ENCODE measurements around the gene RAB18.

The RAB18 gene

DNA sequence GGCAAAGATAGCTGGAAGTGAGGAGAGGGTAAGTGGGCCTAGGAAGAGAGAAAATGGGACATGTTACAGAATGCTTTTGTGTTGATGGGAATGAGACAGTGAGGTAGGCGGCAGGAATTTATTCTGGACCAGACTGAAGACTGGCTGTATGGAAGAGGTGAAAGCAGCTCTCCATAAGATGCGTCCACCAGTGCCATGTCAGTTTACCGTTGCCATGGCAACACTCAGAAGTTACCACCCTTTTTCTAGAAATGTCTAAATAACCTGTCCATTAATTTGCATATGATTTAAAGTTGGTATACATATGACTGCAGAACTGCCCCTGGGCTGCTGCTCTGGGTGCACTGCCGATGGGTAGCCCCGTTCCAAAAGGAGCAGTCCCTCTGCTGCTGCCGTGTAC is 46.7 kb downstream of the RAB18 start:
- no peaks in the 10 kb centered on the region for H3K4me1 Mint-ChIP-seq
- no peak overlapping the region for H3K27ac Mint-ChIP-seq
- H3K9me3 Mint-ChIP-seq: no peaks in the 10 kb centered on the region
- TF ChIP-seq, protein P1, sequence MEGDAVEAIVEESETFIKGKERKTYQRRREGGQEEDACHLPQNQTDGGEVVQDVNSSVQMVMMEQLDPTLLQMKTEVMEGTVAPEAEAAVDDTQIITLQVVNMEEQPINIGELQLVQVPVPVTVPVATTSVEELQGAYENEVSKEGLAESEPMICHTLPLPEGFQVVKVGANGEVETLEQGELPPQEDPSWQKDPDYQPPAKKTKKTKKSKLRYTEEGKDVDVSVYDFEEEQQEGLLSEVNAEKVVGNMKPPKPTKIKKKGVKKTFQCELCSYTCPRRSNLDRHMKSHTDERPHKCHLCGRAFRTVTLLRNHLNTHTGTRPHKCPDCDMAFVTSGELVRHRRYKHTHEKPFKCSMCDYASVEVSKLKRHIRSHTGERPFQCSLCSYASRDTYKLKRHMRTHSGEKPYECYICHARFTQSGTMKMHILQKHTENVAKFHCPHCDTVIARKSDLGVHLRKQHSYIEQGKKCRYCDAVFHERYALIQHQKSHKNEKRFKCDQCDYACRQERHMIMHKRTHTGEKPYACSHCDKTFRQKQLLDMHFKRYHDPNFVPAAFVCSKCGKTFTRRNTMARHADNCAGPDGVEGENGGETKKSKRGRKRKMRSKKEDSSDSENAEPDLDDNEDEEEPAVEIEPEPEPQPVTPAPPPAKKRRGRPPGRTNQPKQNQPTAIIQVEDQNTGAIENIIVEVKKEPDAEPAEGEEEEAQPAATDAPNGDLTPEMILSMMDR (IDR thresholded peaks at IDR 0.05): no peak
- no peaks in the 10 kb centered on the region for H3K27me3 Mint-ChIP-seq (ENCODE audit: low read depth, poor library complexity)
- no peak for DNase-seq
- peaks cover 3% of the 10 kb centered on the region for H3K36me3 Mint-ChIP-seq (ENCODE audit: low read depth)
- no peak overlapping the region for H3K4me3 Mint-ChIP-seq

GRCh38 chr10:27558612-27559020 is 54.5 kb downstream of the RAB18 start:
- no peak overlapping the region for H3K4me3 Mint-ChIP-seq
- TF ChIP-seq, protein P1 (IDR thresholded peaks at IDR 0.05): peak; percentile 72
- peak; percentile 55 for DNase-seq
- H3K27ac Mint-ChIP-seq: no peak overlapping the region
- peaks cover 11% of the 10 kb centered on the region for H3K27me3 Mint-ChIP-seq (ENCODE audit: low read depth, poor library complexity)
- no peaks in the 10 kb centered on the region for H3K9me3 Mint-ChIP-seq
- no peaks in the 10 kb centered on the region for H3K4me1 Mint-ChIP-seq
- no peaks in the 10 kb centered on the region for H3K36me3 Mint-ChIP-seq (ENCODE audit: low read depth)

DNA sequence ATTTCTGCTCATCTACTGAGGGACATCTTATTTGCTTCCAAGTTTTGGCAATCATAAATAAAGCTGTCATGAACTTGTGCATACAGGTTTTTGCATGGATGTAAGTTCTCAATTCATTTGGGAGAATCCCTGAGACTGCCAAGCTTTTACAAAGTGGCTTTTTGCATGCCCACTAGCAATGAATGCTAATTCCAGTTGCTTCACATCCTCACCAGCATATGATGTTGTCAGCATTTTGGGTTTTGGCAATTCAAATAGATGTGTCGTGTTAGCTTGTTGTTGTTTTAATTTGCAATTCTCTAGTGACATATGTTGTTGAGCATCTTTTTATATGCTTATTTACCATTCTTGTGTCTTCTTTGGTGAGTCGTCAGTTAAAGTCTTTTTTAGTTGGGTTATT is 57.2 kb downstream of the RAB18 start:
- DNase-seq: no peak
- Mint-ChIP-seq H3K36me3 (ENCODE audit: low read depth) (no peaks in the 10 kb centered on the region), H3K9me3 (no peaks in the 10 kb centered on the region), H3K4me3 (no peak overlapping the region), H3K4me1 (no peaks in the 10 kb centered on the region), H3K27ac (no peak overlapping the region), H3K27me3 (ENCODE audit: low read depth, poor library complexity) (peaks cover 11% of the 10 kb centered on the region)
- TF ChIP-seq, protein P1 (IDR thresholded peaks at IDR 0.05): no peak

DNA sequence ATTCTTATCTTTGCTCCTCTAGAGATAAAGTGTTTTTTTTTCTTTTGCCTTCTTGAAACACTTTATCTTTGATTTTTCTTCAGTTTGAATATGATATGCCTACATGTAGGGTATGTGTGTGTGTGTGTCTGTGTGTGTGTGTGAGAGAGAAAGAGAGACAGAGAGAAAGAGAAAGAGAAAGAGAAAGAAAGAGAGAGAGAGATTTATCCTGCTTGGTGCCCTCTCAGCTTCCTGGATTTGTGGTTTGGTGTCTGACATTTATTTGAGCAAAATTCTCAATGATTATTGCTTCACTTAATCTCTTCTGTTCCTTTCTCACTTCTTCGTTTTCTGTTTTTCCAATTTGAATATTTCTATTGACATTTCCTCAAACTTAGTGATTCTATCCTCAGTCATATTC is 60.3 kb downstream of the RAB18 start:
- Mint-ChIP-seq H3K27me3 (ENCODE audit: low read depth, poor library complexity) (peaks cover 4% of the 10 kb centered on the region), H3K27ac (no peak overlapping the region), H3K36me3 (ENCODE audit: low read depth) (no peaks in the 10 kb centered on the region), H3K9me3 (no peaks in the 10 kb centered on the region), H3K4me3 (no peak overlapping the region), H3K4me1 (no peaks in the 10 kb centered on the region)
- TF ChIP-seq, protein P1 (IDR thresholded peaks at IDR 0.05): no peak
- DNase-seq: no peak

- H3K36me3 Mint-ChIP-seq (ENCODE audit: low read depth): no peaks in the 10 kb centered on the region
- no peak overlapping the region for H3K27ac Mint-ChIP-seq
- peaks cover 4% of the 10 kb centered on the region for H3K27me3 Mint-ChIP-seq (ENCODE audit: low read depth, poor library complexity)
- DNase-seq: no peak
- H3K4me1 Mint-ChIP-seq: no peaks in the 10 kb centered on the region
- TF ChIP-seq, protein P1 (IDR thresholded peaks at IDR 0.05): no peak
- no peak overlapping the region for H3K4me3 Mint-ChIP-seq
- H3K9me3 Mint-ChIP-seq: no peaks in the 10 kb centered on the region
Measured at GRCh38 chr10:27564880-27565279, 60.8 kb downstream of the RAB18 start.
